ENCODE results near the gene ANKRD33. TPM values are rescaled to one million over a fixed set of nuclear protein-coding genes. Genes with fewer than 3 reads are reported as not detected.

ANKRD33 gene
- total RNA-seq, 4 donors from 2014 or later: 0.60 to 0.66 TPM; not detected in 2

GRCh38 chr12:51898506-51898905, 10.6 kb downstream of the ANKRD33 start:
- Histone ChIP-seq H3K36me3 (no peaks in the 10 kb centered on the region), H3K9me3 (no peaks in the 10 kb centered on the region), H3K27ac (no peak overlapping the region), H3K4me1 (peaks cover 0 to 22% (median 0%) of the 10 kb centered on the region in 4 donors), H3K4me3 (no peak overlapping the region), H3K27me3 (no peaks in the 10 kb centered on the region)
- 60 to 75% methylated on average over 2 of the region's 2 CpGs for WGBS, 2 donors
- TF ChIP-seq POLR2A (IDR thresholded peaks at IDR 0.05) (no peak), CTCF (IDR thresholded peaks at IDR 0.05) (no peak), EP300 (IDR thresholded peaks at IDR 0.05) (no peak)
- DNase-seq (ENCODE audit: low spot score in 2 of 2): no peak

- Histone ChIP-seq H3K36me3 (no peaks in the 10 kb centered on the region), H3K27me3 (no peaks in the 10 kb centered on the region), H3K27ac (no peak overlapping the region), H3K4me3 (no peak overlapping the region), H3K4me1 (peaks cover 0 to 22% (median 0%) of the 10 kb centered on the region in 4 donors), H3K9me3 (no peaks in the 10 kb centered on the region)
- no peak for DNase-seq (ENCODE audit: low spot score in 2 of 2)
- 66 to 69% methylated on average over 9 of the region's 9 CpGs for WGBS, 2 donors
- TF ChIP-seq POLR2A (IDR thresholded peaks at IDR 0.05) (no peak), EP300 (IDR thresholded peaks at IDR 0.05) (no peak), CTCF (IDR thresholded peaks at IDR 0.05) (no peak)
Measured at GRCh38 chr12:51898937-51899336, 11.0 kb downstream of the ANKRD33 start.

- H3K27ac ChIP-seq: no peak overlapping the region
- 94 to 95% methylated on average over 38 to 41 of the region's 43 CpGs for WGBS, 2 donors
- no peaks in the 10 kb centered on the region for H3K36me3 ChIP-seq
- no peak overlapping the region for H3K4me3 ChIP-seq
- H3K4me1 ChIP-seq: peaks cover 0 to 25% (median 11%) of the 10 kb centered on the region in 4 donors
- TF ChIP-seq POLR2A (IDR thresholded peaks at IDR 0.05) (no peak), EP300 (IDR thresholded peaks at IDR 0.05) (no peak), CTCF (IDR thresholded peaks at IDR 0.05) (no peak)
- no peak for DNase-seq (ENCODE audit: low spot score in 2 of 2)
- no peaks in the 10 kb centered on the region for H3K9me3 ChIP-seq
- no peaks in the 10 kb centered on the region for H3K27me3 ChIP-seq
Measured at GRCh38 chr12:51900323-51900889, 12.5 kb downstream of the ANKRD33 start.

- Histone ChIP-seq H3K4me1 (peaks cover 0 to 27% (median 13%) of the 10 kb centered on the region in 4 donors), H3K9me3 (no peaks in the 10 kb centered on the region), H3K27ac (no peak overlapping the region), H3K4me3 (no peak overlapping the region), H3K36me3 (no peaks in the 10 kb centered on the region), H3K27me3 (no peaks in the 10 kb centered on the region)
- DNase-seq (ENCODE audit: low spot score in 2 of 2): no peak
- 61 to 69% methylated on average over 14 of the region's 14 CpGs for WGBS, 2 donors
- TF ChIP-seq POLR2A (IDR thresholded peaks at IDR 0.05): no peak
- TF ChIP-seq EP300 (IDR thresholded peaks at IDR 0.05): no peak
- TF ChIP-seq CTCF (IDR thresholded peaks at IDR 0.05): no peak
Measured at GRCh38 chr12:51901121-51901817, 13.4 kb downstream of the ANKRD33 start.

- no peaks in the 10 kb centered on the region for H3K9me3 ChIP-seq
- no peak overlapping the region for H3K27ac ChIP-seq
- TF ChIP-seq EP300 (IDR thresholded peaks at IDR 0.05) (no peak), POLR2A (IDR thresholded peaks at IDR 0.05) (no peak), CTCF (IDR thresholded peaks at IDR 0.05) (no peak)
- no peak for DNase-seq (ENCODE audit: low spot score in 2 of 2)
- peaks cover 0 to 5% of the 10 kb centered on the region in 2 donors for H3K27me3 ChIP-seq
- H3K36me3 ChIP-seq: no peaks in the 10 kb centered on the region
- 89 to 95% methylated on average over 11 of the region's 11 CpGs for WGBS, 2 donors
- peaks cover 0 to 33% (median 15%) of the 10 kb centered on the region in 4 donors for H3K4me1 ChIP-seq
- no peak overlapping the region for H3K4me3 ChIP-seq
Measured at GRCh38 chr12:51901881-51902280, 14.0 kb downstream of the ANKRD33 start.

Data from tibial nerve (tissue), 4 donors.